ENCODE measurements around the gene LRRFIP1. TPM values are rescaled to one million over a fixed set of nuclear protein-coding genes. Genes with fewer than 3 reads are reported as not detected.
A peak's percentile ranks its signal among the peaks of the same experiment; 100 is the strongest.

The LRRFIP1 gene
- total RNA-seq, 1 donor from 2014 or later: 40.7 TPM

- Mint-ChIP-seq H3K9me3 (peaks cover 2% of the 10 kb centered on the region), H3K36me3 (no peaks in the 10 kb centered on the region), H3K27ac (peak overlapping the region; percentile 89), H3K27me3 (ENCODE audit: insufficient read depth, low read depth) (peaks cover 18% of the 10 kb centered on the region), H3K4me1 (peaks cover 78% of the 10 kb centered on the region), H3K4me3 (peak overlapping the region; percentile 11)
- peaks cover 8% of the 10 kb centered on the region for H3K4me1 ChIP-seq
- no peak overlapping the region for H2AFZ ChIP-seq (replicated peaks)
- H3K4me3 ChIP-seq: no peak overlapping the region
- no peak overlapping the region for H3K4me2 ChIP-seq
- peaks cover 20% of the 10 kb centered on the region for H4K20me1 ChIP-seq (ENCODE audit: low read depth)
- no peaks in the 10 kb centered on the region for H3K79me2 ChIP-seq (ENCODE audit: low read depth)
- no peaks in the 10 kb centered on the region for H3K9me3 ChIP-seq (ENCODE audit: low read depth)
- no peak overlapping the region for H3K27ac ChIP-seq
- DNase-seq (ENCODE audit: low spot score): no peak
- H3K27me3 ChIP-seq: no peaks in the 10 kb centered on the region
- no peaks in the 10 kb centered on the region for H3K36me3 ChIP-seq
- no peak overlapping the region for H3K9ac ChIP-seq
- TF ChIP-seq EZH2phosphoT487 (IDR thresholded peaks at IDR 0.05) (no peak), EZH2 (IDR thresholded peaks at IDR 0.05) (no peak)
- TF ChIP-seq, protein P1, sequence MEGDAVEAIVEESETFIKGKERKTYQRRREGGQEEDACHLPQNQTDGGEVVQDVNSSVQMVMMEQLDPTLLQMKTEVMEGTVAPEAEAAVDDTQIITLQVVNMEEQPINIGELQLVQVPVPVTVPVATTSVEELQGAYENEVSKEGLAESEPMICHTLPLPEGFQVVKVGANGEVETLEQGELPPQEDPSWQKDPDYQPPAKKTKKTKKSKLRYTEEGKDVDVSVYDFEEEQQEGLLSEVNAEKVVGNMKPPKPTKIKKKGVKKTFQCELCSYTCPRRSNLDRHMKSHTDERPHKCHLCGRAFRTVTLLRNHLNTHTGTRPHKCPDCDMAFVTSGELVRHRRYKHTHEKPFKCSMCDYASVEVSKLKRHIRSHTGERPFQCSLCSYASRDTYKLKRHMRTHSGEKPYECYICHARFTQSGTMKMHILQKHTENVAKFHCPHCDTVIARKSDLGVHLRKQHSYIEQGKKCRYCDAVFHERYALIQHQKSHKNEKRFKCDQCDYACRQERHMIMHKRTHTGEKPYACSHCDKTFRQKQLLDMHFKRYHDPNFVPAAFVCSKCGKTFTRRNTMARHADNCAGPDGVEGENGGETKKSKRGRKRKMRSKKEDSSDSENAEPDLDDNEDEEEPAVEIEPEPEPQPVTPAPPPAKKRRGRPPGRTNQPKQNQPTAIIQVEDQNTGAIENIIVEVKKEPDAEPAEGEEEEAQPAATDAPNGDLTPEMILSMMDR (IDR thresholded peaks at IDR 0.05): no peak
- no peaks in the 10 kb centered on the region for H3F3A ChIP-seq (ENCODE audit: low read depth)
Measured at GRCh38 chr2:237663517-237664110, 36.2 kb downstream of the LRRFIP1 start.

GRCh38 chr2:237664151-237664550 is 36.8 kb downstream of the LRRFIP1 start:
- DNase-seq (ENCODE audit: low spot score): no peak
- Mint-ChIP-seq H3K27ac (no peak overlapping the region), H3K4me3 (no peak overlapping the region), H3K27me3 (ENCODE audit: insufficient read depth, low read depth) (peaks cover 18% of the 10 kb centered on the region), H3K36me3 (no peaks in the 10 kb centered on the region), H3K9me3 (no peaks in the 10 kb centered on the region), H3K4me1 (peaks cover 82% of the 10 kb centered on the region)
- Histone ChIP-seq H4K20me1 (ENCODE audit: low read depth) (peaks cover 20% of the 10 kb centered on the region), H3K36me3 (no peaks in the 10 kb centered on the region), H3K9me3 (ENCODE audit: low read depth) (no peaks in the 10 kb centered on the region), H3K27me3 (no peaks in the 10 kb centered on the region), H3K4me2 (no peak overlapping the region), H2AFZ (replicated peaks) (no peak overlapping the region), H3K27ac (no peak overlapping the region), H3K79me2 (ENCODE audit: low read depth) (no peaks in the 10 kb centered on the region), H3F3A (ENCODE audit: low read depth) (no peaks in the 10 kb centered on the region), H3K4me3 (no peak overlapping the region), H3K4me1 (peaks cover 12% of the 10 kb centered on the region), H3K9ac (no peak overlapping the region)
- TF ChIP-seq, protein P1 (IDR thresholded peaks at IDR 0.05): no peak
- TF ChIP-seq EZH2 (IDR thresholded peaks at IDR 0.05) (no peak), EZH2phosphoT487 (IDR thresholded peaks at IDR 0.05) (no peak)

GRCh38 chr2:237665713-237666143 is 38.3 kb downstream of the LRRFIP1 start:
- H3K9me3 Mint-ChIP-seq: no peaks in the 10 kb centered on the region
- TF ChIP-seq EZH2phosphoT487 (IDR thresholded peaks at IDR 0.05) (no peak), EZH2 (IDR thresholded peaks at IDR 0.05) (no peak)
- TF ChIP-seq, protein P1 (IDR thresholded peaks at IDR 0.05): no peak
- H3F3A ChIP-seq (ENCODE audit: low read depth): no peaks in the 10 kb centered on the region
- H3K79me2 ChIP-seq (ENCODE audit: low read depth): no peaks in the 10 kb centered on the region
- H4K20me1 ChIP-seq (ENCODE audit: low read depth): peaks cover 20% of the 10 kb centered on the region
- H3K9ac ChIP-seq: no peak overlapping the region
- H3K27ac Mint-ChIP-seq: peak overlapping the region; percentile 72
- no peak overlapping the region for H2AFZ ChIP-seq (replicated peaks)
- H3K4me2 ChIP-seq: peak overlapping the region; percentile 14
- peak; percentile 79 for DNase-seq (ENCODE audit: low spot score)
- H3K9me3 ChIP-seq (ENCODE audit: low read depth): no peaks in the 10 kb centered on the region
- no peaks in the 10 kb centered on the region for H3K36me3 ChIP-seq
- no peak overlapping the region for H3K4me3 Mint-ChIP-seq
- H3K27me3 ChIP-seq: no peaks in the 10 kb centered on the region
- no peak overlapping the region for H3K4me3 ChIP-seq
- H3K27ac ChIP-seq: no peak overlapping the region
- peaks cover 12% of the 10 kb centered on the region for H3K4me1 ChIP-seq
- H3K4me1 Mint-ChIP-seq: peaks cover 84% of the 10 kb centered on the region
- H3K27me3 Mint-ChIP-seq (ENCODE audit: insufficient read depth, low read depth): peaks cover 18% of the 10 kb centered on the region
- no peaks in the 10 kb centered on the region for H3K36me3 Mint-ChIP-seq

Data from neural progenitor cell (in vitro differentiated cells).